ENCODE results near the gene TRIM45.

- no peak for TF ChIP-seq EGR1 (IDR thresholded peaks at IDR 0.05)
- TF ChIP-seq TEAD4 (IDR thresholded peaks at IDR 0.05) = no peak
- TF ChIP-seq, protein P1, sequence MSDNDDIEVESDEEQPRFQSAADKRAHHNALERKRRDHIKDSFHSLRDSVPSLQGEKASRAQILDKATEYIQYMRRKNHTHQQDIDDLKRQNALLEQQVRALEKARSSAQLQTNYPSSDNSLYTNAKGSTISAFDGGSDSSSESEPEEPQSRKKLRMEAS (IDR thresholded peaks at IDR 0.05) = no peak
- no peak for TF ChIP-seq YY1 (IDR thresholded peaks at IDR 0.05; ENCODE audit: low read depth)
- TF ChIP-seq CREB1 (IDR thresholded peaks at IDR 0.05; ENCODE audit: low read depth) = no peak
- no peak for TF ChIP-seq CEBPB (IDR thresholded peaks at IDR 0.05)
- no peak for TF ChIP-seq FOXM1 (IDR thresholded peaks at IDR 0.05; ENCODE audit: borderline replicate concordance, low read depth)
- no peak for TF ChIP-seq ZBTB7A (IDR thresholded peaks at IDR 0.05; ENCODE audit: low read depth)
- TF ChIP-seq, protein P2, sequence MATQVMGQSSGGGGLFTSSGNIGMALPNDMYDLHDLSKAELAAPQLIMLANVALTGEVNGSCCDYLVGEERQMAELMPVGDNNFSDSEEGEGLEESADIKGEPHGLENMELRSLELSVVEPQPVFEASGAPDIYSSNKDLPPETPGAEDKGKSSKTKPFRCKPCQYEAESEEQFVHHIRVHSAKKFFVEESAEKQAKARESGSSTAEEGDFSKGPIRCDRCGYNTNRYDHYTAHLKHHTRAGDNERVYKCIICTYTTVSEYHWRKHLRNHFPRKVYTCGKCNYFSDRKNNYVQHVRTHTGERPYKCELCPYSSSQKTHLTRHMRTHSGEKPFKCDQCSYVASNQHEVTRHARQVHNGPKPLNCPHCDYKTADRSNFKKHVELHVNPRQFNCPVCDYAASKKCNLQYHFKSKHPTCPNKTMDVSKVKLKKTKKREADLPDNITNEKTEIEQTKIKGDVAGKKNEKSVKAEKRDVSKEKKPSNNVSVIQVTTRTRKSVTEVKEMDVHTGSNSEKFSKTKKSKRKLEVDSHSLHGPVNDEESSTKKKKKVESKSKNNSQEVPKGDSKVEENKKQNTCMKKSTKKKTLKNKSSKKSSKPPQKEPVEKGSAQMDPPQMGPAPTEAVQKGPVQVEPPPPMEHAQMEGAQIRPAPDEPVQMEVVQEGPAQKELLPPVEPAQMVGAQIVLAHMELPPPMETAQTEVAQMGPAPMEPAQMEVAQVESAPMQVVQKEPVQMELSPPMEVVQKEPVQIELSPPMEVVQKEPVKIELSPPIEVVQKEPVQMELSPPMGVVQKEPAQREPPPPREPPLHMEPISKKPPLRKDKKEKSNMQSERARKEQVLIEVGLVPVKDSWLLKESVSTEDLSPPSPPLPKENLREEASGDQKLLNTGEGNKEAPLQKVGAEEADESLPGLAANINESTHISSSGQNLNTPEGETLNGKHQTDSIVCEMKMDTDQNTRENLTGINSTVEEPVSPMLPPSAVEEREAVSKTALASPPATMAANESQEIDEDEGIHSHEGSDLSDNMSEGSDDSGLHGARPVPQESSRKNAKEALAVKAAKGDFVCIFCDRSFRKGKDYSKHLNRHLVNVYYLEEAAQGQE (IDR thresholded peaks at IDR 0.05; ENCODE audit: low read depth) = no peak
- no peak for TF ChIP-seq USF1 (IDR thresholded peaks at IDR 0.05)
- no peak for TF ChIP-seq TCF12 (IDR thresholded peaks at IDR 0.05; ENCODE audit: low read depth)
- peak; percentile 57 for TF ChIP-seq RAD21 (IDR thresholded peaks at IDR 0.05; ENCODE audit: low read depth)
- TF ChIP-seq EP300 (IDR thresholded peaks at IDR 0.05; ENCODE audit: borderline replicate concordance) = no peak
These were observed 7.0 kb upstream of the TRIM45 start for GRCh38 chr1:117128323-117129079.
